Astrocyte of the spinal cord (primary cell): ENCODE measurements around the gene EEF1AKMT1.

ENCODE experiments used
- DNase-seq: peaks from one replicate; pipeline ENCODE4 v3.0.0; 2011; ENCODE audit warnings: low read depth, low spot score
- H3K4me3 ChIP-seq: 2 replicates; pipeline ENCODE4 v1.5.1; 2011; ENCODE audit warnings: low read depth, mild to moderate bottlenecking, low read length, moderate library complexity
- in situ Hi-C: cut with HindIII; loops from 2 replicates; pipeline ENCODE4 v1.10.0; 2017; ENCODE audit warnings: low sequenced_read_pairs
- TF ChIP-seq, protein P1 (sequence below): IDR thresholded peaks from 2 replicates; pipeline ENCODE4 v1.5.1; 2012; ENCODE audit warnings: low read depth, mild to moderate bottlenecking, low read length, inconsistent platforms

The EEF1AKMT1 gene

DNA sequence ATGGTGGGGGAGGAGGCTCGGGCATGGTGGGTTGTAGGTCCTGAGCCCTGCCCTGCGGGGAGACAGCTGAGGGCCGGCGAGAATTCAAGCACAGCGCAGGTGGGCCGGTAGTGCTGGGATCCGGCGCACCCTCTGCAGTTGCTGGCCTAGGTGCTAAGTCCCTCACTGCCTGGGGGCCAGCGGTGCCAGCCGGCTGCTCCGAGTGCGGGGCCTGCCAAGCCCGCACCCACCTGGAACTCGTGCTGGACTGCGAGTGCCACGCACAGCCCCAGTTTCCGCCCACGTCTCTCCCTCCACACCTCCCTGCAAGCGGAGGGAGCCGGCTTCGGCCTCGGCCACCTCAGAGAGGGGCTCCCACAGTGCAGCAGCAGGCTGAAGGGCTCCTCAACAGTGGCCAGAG lies 33.7 kb downstream of the EEF1AKMT1 start:
- no peak for DNase-seq
- TF ChIP-seq, protein P1, sequence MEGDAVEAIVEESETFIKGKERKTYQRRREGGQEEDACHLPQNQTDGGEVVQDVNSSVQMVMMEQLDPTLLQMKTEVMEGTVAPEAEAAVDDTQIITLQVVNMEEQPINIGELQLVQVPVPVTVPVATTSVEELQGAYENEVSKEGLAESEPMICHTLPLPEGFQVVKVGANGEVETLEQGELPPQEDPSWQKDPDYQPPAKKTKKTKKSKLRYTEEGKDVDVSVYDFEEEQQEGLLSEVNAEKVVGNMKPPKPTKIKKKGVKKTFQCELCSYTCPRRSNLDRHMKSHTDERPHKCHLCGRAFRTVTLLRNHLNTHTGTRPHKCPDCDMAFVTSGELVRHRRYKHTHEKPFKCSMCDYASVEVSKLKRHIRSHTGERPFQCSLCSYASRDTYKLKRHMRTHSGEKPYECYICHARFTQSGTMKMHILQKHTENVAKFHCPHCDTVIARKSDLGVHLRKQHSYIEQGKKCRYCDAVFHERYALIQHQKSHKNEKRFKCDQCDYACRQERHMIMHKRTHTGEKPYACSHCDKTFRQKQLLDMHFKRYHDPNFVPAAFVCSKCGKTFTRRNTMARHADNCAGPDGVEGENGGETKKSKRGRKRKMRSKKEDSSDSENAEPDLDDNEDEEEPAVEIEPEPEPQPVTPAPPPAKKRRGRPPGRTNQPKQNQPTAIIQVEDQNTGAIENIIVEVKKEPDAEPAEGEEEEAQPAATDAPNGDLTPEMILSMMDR, result no peak
- in situ Hi-C loops, result no loop called here
- no peak overlapping the region for H3K4me3 ChIP-seq

DNA sequence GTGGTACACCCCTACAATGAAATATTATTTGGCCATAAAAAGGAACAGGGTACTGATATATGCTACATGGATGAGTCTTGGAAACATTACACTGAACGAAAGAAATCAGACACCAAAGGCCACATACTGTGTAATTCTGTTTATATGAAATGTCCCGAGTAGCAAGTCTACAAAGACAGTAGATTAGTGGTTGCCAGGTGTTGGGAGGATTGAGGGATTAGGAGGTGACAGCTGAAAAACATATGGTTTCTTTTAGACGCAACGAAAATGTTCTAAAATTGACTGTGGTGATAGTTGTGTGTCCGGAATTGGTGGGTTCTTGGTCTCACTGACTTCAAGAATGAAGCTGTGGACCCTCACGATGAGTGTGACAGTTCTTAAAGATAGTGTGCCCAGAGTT lies 35.1 kb downstream of the EEF1AKMT1 start:
- in situ Hi-C loops, result no loop called here
- TF ChIP-seq, protein P1, result no peak
- no peak for DNase-seq
- no peak overlapping the region for H3K4me3 ChIP-seq

DNA sequence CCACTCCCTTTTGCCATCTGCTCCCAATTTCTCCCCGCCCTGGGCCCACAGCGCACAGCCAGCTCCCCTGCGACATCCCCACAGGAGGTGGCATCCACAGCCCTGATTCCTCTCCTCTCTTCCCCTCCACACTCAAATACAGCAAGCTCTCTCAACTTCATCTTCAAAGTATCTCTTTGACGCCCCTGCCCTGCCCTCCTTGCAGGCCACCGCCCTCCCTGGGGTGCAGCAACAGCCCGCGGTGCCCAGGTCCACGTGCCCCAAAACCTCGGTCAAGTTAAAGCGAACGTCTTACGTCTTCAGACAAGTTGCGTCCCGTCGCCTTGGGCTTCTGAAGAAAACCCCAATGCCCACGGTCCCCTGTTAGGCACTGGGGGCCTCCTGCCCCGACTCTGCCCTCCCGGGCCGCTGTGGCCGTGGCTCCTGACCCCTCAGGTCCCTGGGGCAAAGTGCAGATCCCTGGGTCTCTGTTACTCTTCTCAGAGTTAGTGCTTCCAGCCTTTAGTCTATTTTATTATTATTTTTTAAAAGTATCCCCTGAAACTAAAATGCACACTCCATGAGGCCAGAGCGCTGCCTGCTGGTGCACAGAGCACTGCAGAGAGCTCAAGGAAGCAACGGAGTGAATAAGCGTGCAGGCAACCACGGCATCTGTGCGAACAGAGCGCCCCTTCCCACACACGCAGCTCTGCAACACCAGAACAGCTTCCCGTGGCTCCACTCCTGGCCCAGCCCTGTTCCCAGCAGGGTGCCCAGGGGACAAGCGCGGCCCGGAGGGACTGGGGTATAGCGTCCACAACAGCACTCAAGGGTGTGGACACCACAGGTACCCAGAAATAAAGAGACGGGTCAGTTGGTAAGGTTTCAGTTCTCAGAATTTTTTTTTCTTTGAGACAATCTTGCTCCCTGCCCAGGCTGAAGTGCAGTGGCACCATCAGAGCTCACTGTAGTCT lies 43.9 kb downstream of the EEF1AKMT1 start:
- DNase-seq, result no peak
- TF ChIP-seq, protein P1, result no peak
- in situ Hi-C loops, result no loop called here
- no peak overlapping the region for H3K4me3 ChIP-seq

DNA sequence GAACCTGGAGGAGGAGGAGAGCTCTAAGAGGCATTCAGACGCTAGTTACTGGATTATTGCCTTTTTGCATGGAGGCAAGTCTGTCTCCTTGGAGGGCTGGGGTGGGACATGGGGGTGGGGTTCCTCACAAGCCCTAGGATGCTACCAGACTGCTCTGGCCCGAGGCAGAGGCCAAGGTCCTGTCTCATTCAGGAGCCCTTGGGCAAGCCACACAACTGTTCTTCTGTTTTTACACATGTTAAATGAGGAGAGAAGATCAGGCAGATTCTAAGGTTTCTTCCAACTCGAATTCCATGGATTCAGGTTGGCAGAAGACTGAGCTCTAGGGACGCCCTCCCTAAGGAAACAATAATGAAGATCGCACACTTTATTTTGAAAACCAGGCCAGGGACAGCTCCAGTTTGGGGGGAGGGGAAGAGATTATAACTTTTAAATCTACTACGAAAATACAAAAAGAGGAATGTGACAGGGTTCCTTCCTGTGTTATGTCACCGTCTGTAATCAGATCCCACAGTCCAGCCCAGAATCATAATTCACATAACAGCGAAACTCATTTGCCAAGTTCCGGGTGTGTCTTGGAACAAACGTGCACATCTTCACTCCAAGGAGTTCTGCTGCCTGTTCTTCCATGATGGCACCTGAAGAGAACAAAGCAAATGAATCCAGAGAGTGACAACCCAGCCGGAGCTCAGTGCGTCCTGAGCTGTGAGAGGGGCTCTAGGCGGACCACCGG lies 45.0 kb downstream of the EEF1AKMT1 start:
- DNase-seq, result no peak
- TF ChIP-seq, protein P1, result no peak
- in situ Hi-C loops, result no loop called here
- H3K4me3 ChIP-seq, result no peak overlapping the region

DNA sequence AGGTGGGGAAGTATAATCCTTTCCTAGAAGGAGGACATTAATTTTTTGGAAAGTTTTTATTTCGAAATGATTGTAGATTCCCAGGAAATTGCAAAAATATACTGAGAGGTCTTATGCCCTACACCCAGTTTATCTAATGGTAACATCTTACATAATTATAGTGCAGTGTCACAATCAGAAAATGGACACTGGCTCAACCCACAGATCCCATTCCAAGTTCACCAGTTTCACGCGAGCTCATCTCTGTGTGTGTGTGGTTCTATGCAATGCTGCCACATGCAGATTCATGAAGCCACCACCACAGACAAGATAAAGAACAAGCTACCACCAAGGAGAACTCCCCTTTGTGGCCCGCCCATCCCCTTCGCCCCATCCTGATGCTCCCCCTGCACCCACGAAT lies 45.9 kb downstream of the EEF1AKMT1 start:
- DNase-seq, result no peak
- H3K4me3 ChIP-seq, result no peak overlapping the region
- in situ Hi-C loops, result no loop called here
- TF ChIP-seq, protein P1, result no peak

DNA sequence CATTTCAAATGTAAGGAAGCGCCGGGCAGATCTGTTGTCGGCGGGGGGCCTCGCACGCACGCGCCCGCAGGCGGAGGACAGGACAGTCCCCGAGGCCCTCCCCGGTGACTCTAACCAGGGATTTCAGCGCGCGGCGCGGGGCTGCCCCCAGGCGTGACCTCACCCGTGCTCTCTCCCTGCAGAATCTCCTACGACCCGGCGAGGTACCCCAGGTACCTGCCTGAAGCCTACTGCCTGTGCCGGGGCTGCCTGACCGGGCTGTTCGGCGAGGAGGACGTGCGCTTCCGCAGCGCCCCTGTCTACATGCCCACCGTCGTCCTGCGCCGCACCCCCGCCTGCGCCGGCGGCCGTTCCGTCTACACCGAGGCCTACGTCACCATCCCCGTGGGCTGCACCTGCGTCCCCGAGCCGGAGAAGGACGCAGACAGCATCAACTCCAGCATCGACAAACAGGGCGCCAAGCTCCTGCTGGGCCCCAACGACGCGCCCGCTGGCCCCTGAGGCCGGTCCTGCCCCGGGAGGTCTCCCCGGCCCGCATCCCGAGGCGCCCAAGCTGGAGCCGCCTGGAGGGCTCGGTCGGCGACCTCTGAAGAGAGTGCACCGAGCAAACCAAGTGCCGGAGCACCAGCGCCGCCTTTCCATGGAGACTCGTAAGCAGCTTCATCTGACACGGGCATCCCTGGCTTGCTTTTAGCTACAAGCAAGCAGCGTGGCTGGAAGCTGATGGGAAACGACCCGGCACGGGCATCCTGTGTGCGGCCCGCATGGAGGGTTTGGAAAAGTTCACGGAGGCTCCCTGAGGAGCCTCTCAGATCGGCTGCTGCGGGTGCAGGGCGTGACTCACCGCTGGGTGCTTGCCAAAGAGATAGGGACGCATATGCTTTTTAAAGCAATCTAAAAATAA lies 52.1 kb downstream of the EEF1AKMT1 start:
- in situ Hi-C loops, result no loop called here
- peak; percentile 58 for DNase-seq
- peak overlapping the region; percentile 27 for H3K4me3 ChIP-seq
- TF ChIP-seq, protein P1, result peak; percentile 9
